Esophagus muscularis mucosa (tissue), 3 donors: ENCODE measurements around the gene CXXC4.

Experiments used
- CTCF ChIP-seq, 3 experiments: fragments of 200-600 bp in 2 of 3; fragments of 450-650 bp in 1 of 3; sonication (generic) in 2 of 3; IDR thresholded peaks; one replicate each; pipeline ENCODE4 v1.5.1; 2017 to 2019; ENCODE audit warnings: antibody characterized with exemption in 3 of 3, mild to moderate bottlenecking in 2 of 3, moderate library complexity in 1 of 3
- POLR2AphosphoS5 ChIP-seq, 2 donors: sonication (generic); formaldehyde crosslinking; IDR thresholded peaks; one replicate each; pipeline ENCODE4 v1.6.1; 2017; ENCODE audit warnings: antibody characterized with exemption in 2 of 2

GRCh38 chr4:104446431-104447278, 48.0 kb downstream of the CXXC4 start:
- TF ChIP-seq CTCF (IDR thresholded peaks at IDR 0.05), result no peak
- no peak for TF ChIP-seq POLR2AphosphoS5 (IDR thresholded peaks at IDR 0.05)
